Stimulated activated naive CD4-positive, alpha-beta T cell (primary cell): ENCODE data around the gene CCDC107.
"Not testable (repeated sequence)": the region's sequence is repeated elsewhere in the genome, so short reads cannot be mapped to it uniquely, and the experiment has no call there.

Experiments used
- DNase-seq, 6 experiments: peaks; one replicate each; lab custom pipeline; 2025; lab: John Stamatoyannopoulos, UW

The CCDC107 gene

GRCh38 chr9:35658137-35658967 lies at the start of gene CCDC107:
CCDC107 (plus strand) TSS chr9:35658292; CDS start chr9:35658380, 88 bp downstream.
- DNase-seq = peak; percentile 76 to 99 (median 86)

- DNase-seq = no peak
Observed at GRCh38 chr9:35609001-35609819, 48.9 kb upstream of the CCDC107 start.

GRCh38 chr9:35609820-35610163 lies 48.3 kb upstream of the CCDC107 start:
- DNase-seq = no peak

- peak; percentile 10 to 51 (median 28) for DNase-seq
Observed at GRCh38 chr9:35611230-35611797, 46.8 kb upstream of the CCDC107 start.

GRCh38 chr9:35612066-35612465 lies 46.0 kb upstream of the CCDC107 start:
- not testable (repeated sequence) for DNase-seq

GRCh38 chr9:35612843-35613242 lies 45.2 kb upstream of the CCDC107 start:
- DNase-seq = no peak

- no peak for DNase-seq
Observed at GRCh38 chr9:35615981-35616680, 42.0 kb upstream of the CCDC107 start.

- DNase-seq = peak; percentile 39 to 70 (median 56)
Observed at GRCh38 chr9:35616681-35617459, 41.2 kb upstream of the CCDC107 start.

- no peak for DNase-seq
Observed at GRCh38 chr9:35617548-35617947, 40.5 kb upstream of the CCDC107 start.

- no peak for DNase-seq
Observed at GRCh38 chr9:35618325-35618727, 39.8 kb upstream of the CCDC107 start, which contains the start of gene CD72. CD72 (minus strand) TSS chr9:35618413; CDS start chr9:35618303, 110 bp downstream.

- DNase-seq = no peak
Observed at GRCh38 chr9:35618854-35619799, 39.0 kb upstream of the CCDC107 start.

- no peak for DNase-seq
Observed at GRCh38 chr9:35619800-35620158, 38.3 kb upstream of the CCDC107 start.

GRCh38 chr9:35627575-35627974 lies 30.5 kb upstream of the CCDC107 start:
- no peak for DNase-seq

GRCh38 chr9:35628389-35628991 lies 29.6 kb upstream of the CCDC107 start:
- no peak for DNase-seq

GRCh38 chr9:35629597-35629996 lies 28.5 kb upstream of the CCDC107 start:
- DNase-seq = no peak

- no peak for DNase-seq
Observed at GRCh38 chr9:35635730-35636129, 22.4 kb upstream of the CCDC107 start.

- no peak for DNase-seq
Observed at GRCh38 chr9:35636135-35636876, 21.8 kb upstream of the CCDC107 start.

- DNase-seq = not testable (repeated sequence)
Observed at GRCh38 chr9:35636877-35637246, 21.2 kb upstream of the CCDC107 start.

GRCh38 chr9:35637427-35637955 lies 20.6 kb upstream of the CCDC107 start:
- not testable (repeated sequence) for DNase-seq
